RWPE2 (cell line): ENCODE data around the gene GPR151.

Source experiments
- ATAC-seq: fragments of 200-7000 bp; cut with Tn5 transposase; 3 replicates; pipeline ENCODE4 v1.9.1; 2021; ENCODE audit warnings: low read depth
- DNase-seq: peaks from one replicate; pipeline ENCODE4 v3.0.0-alpha.2; 2020; ENCODE audit warnings: low spot score
- H3K27ac ChIP-seq: fragments of 450-650 bp; 2 replicates; pipeline ENCODE4 v1.5.1; 2017; ENCODE audit warnings: mild to moderate bottlenecking; ENCODE audit not compliant: poor library complexity, severe bottlenecking
- H3K27me3 ChIP-seq: fragments of 250-450 bp; sonication (Bioruptor Pico); 2 replicates; pipeline ENCODE4 v1.5.1; 2021; ENCODE audit warnings: mild to moderate bottlenecking, moderate library complexity; ENCODE audit not compliant: insufficient read depth, poor library complexity, severe bottlenecking
- H3K36me3 ChIP-seq: fragments of 250-450 bp; sonication (Bioruptor Pico); 2 replicates; pipeline ENCODE4 v1.5.1; 2020; ENCODE audit warnings: low read depth, mild to moderate bottlenecking, moderate library complexity
- H3K4me1 ChIP-seq: fragments of 250-450 bp; sonication (Bioruptor Pico); 2 replicates; pipeline ENCODE4 v1.5.1; 2021; ENCODE audit warnings: mild to moderate bottlenecking, moderate library complexity; ENCODE audit not compliant: insufficient read depth, poor library complexity, severe bottlenecking
- H3K4me3 ChIP-seq: fragments of 250-450 bp; sonication (Bioruptor Pico); 2 replicates; pipeline ENCODE4 v1.5.1; 2021; ENCODE audit warnings: mild to moderate bottlenecking, moderate library complexity; ENCODE audit not compliant: severe bottlenecking
- H3K9me3 ChIP-seq: fragments of 250-450 bp; sonication (Bioruptor Pico); 2 replicates; pipeline ENCODE4 v1.5.1; 2021; ENCODE audit warnings: mild to moderate bottlenecking, moderate library complexity; ENCODE audit not compliant: severe bottlenecking
- TF ChIP-seq, protein P1 (sequence below): fragments of 450-650 bp; IDR thresholded peaks from one replicate; pipeline ENCODE4 v1.5.1; 2017; ENCODE audit warnings: mild to moderate bottlenecking, moderate library complexity; ENCODE audit not compliant: poor library complexity, severe bottlenecking

Gene GPR151

DNA sequence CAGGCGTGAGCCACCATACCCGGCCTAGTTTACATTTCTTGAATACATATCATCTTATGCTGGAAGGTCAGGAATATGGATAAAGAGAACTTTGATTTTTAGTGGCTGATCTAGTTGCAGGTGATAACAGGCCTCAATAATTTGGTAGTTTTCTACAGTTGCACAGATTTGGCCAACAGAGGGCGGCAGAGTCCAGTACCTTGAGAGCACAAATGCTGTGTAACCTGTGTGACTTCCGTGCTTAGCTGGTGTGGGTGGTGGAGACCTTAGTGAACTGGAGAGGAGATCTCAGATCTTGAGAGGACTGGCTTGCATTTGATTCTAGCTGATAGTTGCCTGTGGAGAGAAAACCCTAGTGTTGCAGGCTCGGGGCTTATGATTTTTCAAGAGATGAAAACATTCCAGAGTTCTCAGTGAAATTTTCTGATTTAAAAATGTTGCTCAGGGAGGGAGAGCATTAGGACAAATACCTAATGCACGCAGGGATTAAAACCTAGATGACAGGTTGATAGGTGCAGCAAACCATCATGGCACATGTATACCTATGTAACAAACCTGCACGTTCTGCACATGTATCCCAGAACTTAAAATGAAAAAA, 17.4 kb upstream of the GPR151 start:
- DNase-seq (peak; percentile 76), ATAC-seq (peak; percentile 92)
- TF ChIP-seq, protein P1, sequence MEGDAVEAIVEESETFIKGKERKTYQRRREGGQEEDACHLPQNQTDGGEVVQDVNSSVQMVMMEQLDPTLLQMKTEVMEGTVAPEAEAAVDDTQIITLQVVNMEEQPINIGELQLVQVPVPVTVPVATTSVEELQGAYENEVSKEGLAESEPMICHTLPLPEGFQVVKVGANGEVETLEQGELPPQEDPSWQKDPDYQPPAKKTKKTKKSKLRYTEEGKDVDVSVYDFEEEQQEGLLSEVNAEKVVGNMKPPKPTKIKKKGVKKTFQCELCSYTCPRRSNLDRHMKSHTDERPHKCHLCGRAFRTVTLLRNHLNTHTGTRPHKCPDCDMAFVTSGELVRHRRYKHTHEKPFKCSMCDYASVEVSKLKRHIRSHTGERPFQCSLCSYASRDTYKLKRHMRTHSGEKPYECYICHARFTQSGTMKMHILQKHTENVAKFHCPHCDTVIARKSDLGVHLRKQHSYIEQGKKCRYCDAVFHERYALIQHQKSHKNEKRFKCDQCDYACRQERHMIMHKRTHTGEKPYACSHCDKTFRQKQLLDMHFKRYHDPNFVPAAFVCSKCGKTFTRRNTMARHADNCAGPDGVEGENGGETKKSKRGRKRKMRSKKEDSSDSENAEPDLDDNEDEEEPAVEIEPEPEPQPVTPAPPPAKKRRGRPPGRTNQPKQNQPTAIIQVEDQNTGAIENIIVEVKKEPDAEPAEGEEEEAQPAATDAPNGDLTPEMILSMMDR = peak; percentile 99
- no peak overlapping the region for H3K27ac ChIP-seq
- no peak overlapping the region for H3K4me3 ChIP-seq
- peaks cover 1% of the 10 kb centered on the region for H3K4me1 ChIP-seq
- H3K9me3 ChIP-seq = no peaks in the 10 kb centered on the region
- H3K36me3 ChIP-seq = no peaks in the 10 kb centered on the region
- no peaks in the 10 kb centered on the region for H3K27me3 ChIP-seq

DNA sequence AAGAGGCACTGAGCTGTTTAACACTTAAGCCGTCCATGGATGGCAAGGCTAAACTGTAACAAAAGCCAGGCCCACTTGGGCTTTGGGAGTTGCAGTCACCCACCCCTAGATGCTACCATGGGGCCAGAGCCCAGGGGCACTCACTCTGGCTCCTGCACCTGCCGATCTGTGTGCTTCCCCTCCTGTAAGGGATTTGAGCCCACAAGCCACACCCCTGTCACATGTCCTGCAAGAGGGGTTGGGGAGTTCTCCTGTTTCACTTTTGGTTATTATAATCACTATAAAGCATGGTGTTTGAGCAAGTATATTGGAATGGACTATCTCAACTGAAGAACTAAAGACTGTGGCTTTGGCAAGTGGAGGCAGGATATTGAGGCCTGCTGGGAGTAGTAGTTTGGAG, 14.0 kb upstream of the GPR151 start:
- no peak for DNase-seq
- TF ChIP-seq, protein P1 = no peak
- Histone ChIP-seq H3K36me3 (no peaks in the 10 kb centered on the region), H3K4me1 (peaks cover 15% of the 10 kb centered on the region), H3K27ac (no peak overlapping the region), H3K4me3 (no peak overlapping the region), H3K27me3 (no peaks in the 10 kb centered on the region), H3K9me3 (no peaks in the 10 kb centered on the region)
- ATAC-seq = no peak

DNA sequence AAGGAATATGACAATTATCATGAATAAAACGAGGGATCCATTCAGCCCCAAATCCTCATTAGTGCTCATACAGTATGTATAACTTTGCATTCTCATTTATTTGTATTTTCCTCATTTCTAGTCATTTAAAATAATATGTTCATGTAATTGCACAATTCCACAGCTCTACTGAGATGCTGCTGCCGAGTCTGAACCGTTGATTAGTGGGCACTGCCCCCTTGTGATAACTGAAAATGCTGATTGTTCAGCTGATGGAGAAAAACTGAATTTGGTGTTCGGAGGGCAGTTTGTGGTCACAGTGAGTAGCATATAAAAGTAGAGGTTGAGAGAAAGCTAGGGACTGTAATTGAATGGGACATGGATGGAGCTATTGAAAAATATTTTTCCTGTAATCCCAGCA, 12.2 kb upstream of the GPR151 start:
- Histone ChIP-seq H3K4me1 (peaks cover 15% of the 10 kb centered on the region), H3K36me3 (no peaks in the 10 kb centered on the region), H3K4me3 (no peak overlapping the region), H3K9me3 (no peaks in the 10 kb centered on the region), H3K27me3 (no peaks in the 10 kb centered on the region), H3K27ac (peak overlapping the region; percentile 61)
- TF ChIP-seq, protein P1 = peak; percentile 67
- ATAC-seq (peak; percentile 8; the same call in 1 of the 3 replicates), DNase-seq (no peak)

DNA sequence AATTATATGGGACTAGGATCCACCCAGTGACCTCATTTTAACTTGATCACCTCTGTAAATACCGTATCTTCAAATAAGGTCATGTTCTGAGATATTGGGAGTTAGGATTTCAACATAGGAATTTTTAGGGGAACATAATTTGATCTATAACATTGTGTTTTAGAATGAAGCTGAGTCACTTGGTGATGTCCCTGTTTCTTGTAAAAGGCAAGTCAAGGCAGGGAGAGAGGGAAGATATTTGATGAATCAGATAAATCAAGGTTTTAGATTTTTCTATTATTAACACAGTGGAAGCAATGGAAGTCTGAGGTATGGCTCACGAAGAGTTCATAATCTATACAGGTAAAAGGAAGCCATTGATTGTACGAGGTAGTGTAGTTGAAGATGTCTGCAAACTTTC, 11.8 kb upstream of the GPR151 start:
- H3K9me3 ChIP-seq = no peaks in the 10 kb centered on the region
- TF ChIP-seq, protein P1 = no peak
- peaks cover 15% of the 10 kb centered on the region for H3K4me1 ChIP-seq
- H3K4me3 ChIP-seq = no peak overlapping the region
- peak overlapping the region; percentile 61 for H3K27ac ChIP-seq
- DNase-seq (no peak), ATAC-seq (peak; percentile 89)
- no peaks in the 10 kb centered on the region for H3K36me3 ChIP-seq
- H3K27me3 ChIP-seq = no peaks in the 10 kb centered on the region

DNA sequence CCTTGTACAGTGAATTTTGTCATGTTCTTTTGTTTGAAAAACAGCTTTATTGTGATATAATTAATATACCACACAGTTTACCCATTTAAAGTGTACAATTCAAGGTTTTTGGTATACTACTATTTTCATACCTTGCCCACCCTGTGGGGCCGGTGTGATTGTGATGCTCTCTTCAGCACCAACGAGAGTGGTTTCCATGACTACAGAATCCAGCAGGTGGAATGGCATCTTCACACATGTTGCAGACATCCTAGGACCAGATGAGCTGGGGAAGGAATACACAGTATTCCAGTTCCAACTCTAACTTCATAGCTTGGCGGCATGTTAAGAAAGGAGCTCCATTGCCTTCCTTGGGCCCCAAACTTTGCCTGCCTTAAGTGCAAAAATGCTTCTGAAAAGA, 7.7 kb upstream of the GPR151 start:
- H3K36me3 ChIP-seq = no peaks in the 10 kb centered on the region
- DNase-seq (no peak), ATAC-seq (no peak)
- no peak overlapping the region for H3K4me3 ChIP-seq
- no peaks in the 10 kb centered on the region for H3K27me3 ChIP-seq
- no peaks in the 10 kb centered on the region for H3K9me3 ChIP-seq
- peaks cover 15% of the 10 kb centered on the region for H3K4me1 ChIP-seq
- no peak overlapping the region for H3K27ac ChIP-seq
- TF ChIP-seq, protein P1 = no peak
